GM21825 (cell line): ENCODE results near the gene GDF7.

Experiments used
- ATAC-seq: cut with Tn5 transposase; IDR thresholded peaks from one replicate; pipeline ENCODE4 v1.9.1; 2021; ENCODE audit warnings: mild to moderate bottlenecking, moderate library complexity; ENCODE audit not compliant: unreplicated experiment

Gene GDF7

DNA sequence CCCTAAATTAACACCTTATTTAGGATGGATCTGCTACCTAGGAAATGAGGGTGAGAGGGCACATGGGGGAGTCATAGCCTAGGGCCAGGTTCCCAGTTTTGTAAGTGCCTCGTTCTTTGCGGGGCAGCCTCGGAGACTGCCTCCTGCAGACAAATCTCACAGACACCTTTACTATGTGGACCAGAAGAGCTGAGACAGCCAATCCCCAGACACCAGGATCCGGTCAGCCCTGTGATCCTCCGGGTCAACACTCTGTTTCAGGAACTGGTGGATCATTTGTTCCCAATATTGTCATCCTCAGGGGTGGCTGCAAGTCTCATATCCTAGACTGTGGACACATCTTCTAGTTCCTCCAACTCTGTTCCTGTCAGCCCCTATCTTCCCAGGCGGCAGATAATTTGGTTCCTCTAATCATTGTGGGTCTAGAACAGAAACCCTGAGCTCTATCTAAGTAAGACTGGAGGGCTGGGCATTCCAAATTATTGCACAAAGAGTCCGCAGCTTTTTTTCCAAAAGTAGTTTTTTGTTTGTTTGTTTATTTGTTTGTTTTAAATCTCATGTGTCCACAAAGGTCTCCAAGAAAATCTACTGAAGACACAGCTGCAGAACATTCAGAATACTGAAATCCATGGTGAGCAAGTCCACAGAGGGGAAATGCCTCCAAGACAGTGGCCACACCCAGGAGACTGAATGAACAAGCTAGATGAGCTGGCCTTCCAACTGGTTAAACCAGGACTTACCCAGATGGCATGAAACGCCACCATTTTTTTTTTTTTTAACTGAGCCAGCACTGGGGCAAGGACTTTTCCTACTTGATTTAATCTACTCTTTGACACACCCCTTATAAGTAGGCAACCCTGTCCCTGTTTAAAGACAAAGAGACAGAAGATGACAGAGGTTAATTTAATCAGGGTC, 6.2 kb upstream of the GDF7 start:
- ATAC-seq, result no peak

DNA sequence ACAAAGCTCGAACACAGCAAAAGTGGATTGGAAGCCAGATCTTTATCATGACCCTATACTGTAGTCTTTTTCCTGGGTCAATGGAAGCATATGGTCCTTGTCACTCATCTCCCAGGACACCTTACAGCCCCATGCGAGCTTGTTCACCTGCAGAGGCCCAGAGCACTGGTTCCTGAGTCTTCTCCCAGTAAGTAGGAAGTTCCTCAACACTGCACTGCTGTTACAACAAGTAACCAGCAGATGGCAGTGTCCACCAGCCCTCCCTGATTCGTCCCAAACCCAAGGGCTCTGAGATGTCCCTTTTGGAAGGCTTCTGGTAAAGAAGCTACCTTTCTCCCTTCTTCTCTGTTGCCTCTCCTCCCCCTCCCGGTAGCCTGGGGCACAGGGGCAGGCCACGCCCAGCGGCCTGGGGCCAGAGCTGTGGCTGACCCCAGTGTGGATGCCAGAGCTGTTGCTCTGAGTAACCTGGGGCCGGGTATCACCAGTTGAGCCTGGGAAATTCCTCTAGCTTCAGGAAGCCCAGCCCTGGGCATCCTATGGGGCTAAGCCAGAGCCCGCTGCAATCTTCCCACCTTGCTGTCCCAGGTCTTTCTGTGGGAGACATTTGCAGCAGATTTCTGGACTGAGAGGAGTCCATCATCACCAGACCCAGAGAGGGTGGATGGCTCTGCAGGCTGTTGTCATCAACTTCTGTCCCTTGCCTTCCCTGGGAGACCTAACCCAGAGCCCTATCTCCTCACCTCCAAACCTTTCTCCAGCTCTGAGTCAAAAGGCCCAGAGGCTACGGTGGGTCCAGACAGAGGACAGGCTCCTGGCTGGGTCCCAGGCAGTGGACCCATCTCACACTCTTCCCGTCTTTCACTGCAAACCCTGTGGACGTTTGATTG, 5.3 kb upstream of the GDF7 start:
- ATAC-seq, result peak; percentile 52

DNA sequence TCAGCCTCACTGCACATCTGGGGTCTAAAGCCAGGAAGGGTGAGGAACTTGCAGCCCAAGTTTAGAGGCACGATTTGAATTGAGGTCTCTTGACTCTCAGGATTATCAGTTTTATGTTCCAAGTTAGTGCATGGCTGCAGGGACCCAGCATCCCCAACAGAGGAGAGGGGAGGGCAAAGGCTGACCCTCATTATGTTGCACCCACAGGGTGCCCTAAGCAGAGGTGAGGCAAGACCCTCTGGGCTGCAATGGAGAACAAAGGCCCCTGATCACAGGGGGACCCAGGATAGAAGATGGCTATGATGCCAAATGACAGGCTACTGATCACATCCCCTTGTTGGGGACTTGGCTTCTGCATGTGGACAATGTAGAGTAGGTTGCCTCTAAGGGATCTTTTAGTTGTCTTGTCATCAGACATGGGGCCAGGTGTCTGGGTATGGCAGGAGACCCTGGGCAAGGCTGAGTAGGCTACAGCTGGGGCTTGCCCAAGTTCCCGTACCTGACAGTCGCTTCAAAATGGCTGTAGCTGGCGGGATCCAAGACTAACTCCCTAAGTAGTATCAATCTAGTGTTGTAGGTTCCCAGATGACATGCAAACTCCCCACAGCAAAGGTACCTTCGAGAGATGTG, 4.5 kb upstream of the GDF7 start:
- no peak for ATAC-seq

DNA sequence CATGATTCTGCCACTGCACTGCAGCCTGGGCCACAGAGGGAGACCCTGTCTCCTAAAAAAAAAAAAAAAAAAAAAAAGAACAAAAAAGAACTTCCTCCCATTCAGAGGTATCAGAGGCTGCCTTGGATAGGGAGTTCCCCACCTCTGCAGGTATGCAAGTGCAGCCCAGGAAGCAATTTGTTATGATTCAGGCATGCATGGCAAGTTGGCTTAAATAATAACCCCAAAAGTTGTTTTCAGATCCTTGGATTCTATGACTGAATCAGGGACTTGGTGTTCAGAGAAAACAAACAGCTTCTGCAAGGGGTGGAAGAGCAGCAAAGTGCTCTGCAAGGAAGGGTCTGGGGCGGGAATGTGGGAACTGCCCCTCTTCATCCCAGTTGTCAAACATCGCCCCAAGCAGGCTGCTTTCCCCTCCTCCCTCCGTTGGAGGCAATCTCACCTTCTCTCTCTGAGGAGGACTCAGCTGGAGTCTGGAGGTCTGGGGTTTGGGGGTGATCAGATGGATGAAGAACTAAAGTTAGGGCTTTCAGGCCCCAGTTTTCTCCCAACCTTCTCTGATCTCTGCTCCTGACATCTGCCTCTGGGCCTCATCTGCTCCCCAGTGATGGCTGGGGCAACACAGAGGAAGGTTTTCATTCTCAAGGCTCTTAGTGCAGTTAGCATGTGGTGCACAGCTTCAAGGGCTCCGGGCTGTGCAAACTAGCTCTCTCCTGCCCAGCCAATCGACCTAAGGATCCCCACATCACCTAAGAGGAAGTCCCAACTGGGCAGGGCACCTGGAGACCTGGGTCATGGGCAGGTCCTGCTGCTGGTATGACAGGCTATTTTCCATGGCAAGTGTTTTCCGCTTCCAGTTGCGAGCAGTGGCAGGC, 3.5 kb upstream of the GDF7 start:
- ATAC-seq, result no peak

DNA sequence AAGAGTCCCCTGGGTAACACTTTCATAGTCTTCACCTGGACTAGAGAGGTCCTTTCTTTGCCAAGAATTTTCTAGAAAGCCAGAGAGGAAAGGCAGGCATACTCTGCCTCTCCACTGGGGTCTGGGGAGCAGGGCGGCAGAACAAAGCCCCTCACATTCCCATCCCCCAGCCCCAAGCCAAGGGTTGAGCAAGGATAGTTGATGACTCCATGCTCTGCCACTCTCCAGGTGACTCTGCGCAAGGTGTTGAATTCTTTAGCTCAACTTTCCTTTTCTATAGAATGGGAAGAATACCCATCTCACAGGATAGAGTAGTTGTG, 2.9 kb upstream of the GDF7 start:
- no peak for ATAC-seq

DNA sequence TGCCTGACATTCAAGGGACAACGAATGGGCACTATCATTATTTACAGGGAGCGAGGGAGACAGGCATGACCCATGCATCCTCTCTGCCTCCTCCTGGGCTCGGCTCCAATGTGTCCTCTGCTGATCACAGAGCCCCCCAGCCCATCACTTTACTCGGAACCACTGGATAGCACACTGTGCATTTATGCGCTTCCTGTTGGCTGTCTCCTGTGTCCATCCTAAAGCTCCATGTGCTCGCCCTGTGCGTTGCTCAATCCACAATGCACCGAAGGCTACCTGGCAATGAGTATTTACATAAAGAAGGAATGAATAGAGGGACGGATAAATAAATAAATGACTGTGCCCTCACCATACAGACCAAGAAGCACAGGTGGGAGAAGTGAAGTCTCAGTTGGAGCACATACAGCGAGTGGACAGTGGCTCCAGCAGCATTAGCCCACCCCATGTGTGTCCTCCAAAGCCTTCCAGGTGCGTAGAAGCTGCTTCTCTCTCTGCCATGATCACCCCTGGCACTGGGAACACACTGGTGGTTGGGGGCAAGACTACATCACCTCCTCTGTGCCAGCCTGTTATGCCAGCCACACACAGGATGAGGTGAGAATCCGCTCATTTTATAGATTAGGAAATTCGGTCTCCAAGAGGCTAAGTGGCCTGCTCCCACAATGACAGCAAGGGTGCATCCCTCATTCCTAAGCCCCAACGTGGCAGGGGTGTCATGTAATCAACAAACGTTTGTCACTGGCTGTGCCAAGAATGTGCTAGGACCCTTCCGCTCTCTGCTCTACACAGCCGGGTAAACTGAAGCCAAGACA, 2.3 kb upstream of the GDF7 start:
- no peak for ATAC-seq

DNA sequence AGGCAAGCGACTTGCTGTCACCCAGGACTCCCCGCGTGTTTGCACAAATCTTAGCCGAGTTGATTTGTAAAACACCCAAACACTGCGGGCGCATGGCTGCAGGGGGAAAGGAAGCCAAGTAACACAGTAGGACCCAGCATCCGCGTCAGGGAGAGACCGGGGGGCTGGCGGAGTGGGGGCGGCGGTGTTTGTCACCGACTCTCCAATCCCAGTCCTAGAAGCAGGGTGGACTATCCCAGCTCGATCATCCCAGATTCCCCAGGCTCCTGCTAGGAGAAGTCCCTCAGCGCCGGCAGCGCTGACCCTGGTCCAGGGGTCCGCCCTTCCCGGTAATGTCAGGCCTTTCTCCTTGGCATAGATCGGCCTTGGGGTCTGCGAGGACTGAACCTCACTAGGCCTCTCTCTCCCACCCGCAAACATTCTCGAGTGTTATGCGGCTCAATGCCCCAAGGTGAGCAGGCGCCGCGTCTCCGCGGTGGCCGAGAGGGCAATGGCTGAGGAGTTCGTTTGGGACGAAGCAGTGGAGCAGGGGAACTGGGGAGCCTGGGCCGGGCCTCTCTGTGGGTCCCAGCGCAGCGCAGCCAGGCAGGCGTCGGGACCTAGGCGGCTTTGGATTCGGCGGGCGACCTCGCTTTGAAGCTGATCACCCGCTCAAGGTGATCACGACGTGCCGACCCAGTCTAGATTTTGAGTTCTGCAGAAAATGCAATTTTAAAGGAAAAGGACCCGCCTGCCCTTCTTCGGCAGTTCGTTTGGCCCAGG, 1.5 kb upstream of the GDF7 start:
- no peak for ATAC-seq

DNA sequence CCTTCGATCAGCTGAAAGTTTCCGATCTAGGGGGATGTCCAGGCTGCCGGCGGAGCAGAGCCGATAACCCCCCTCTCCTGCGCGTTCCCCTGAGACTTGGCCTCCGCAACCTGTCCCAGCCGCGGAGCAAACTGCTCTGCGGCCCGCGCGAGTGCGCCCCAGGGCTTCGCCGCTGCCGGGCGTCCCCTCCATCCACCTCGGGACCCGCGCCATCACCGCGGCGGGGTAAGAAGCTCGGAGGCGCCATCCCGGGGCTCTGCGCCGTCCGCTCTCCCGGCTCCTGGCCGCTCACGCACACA, 990 bp upstream of the GDF7 start:
- ATAC-seq, result peak; percentile 13

DNA sequence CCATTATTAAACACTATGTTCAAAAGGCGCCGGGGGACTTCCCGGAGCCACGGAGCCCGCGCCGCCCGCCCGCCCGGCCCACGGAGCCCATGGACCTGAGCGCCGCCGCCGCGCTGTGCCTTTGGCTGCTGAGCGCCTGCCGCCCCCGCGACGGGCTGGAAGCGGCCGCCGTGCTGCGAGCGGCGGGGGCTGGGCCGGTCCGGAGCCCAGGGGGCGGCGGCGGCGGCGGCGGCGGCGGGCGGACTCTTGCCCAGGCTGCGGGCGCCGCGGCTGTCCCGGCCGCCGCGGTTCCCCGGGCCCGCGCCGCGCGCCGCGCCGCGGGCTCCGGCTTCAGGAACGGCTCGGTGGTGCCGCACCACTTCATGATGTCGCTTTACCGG, 197 bp downstream of the GDF7 start:
- peak; percentile 29 for ATAC-seq

DNA sequence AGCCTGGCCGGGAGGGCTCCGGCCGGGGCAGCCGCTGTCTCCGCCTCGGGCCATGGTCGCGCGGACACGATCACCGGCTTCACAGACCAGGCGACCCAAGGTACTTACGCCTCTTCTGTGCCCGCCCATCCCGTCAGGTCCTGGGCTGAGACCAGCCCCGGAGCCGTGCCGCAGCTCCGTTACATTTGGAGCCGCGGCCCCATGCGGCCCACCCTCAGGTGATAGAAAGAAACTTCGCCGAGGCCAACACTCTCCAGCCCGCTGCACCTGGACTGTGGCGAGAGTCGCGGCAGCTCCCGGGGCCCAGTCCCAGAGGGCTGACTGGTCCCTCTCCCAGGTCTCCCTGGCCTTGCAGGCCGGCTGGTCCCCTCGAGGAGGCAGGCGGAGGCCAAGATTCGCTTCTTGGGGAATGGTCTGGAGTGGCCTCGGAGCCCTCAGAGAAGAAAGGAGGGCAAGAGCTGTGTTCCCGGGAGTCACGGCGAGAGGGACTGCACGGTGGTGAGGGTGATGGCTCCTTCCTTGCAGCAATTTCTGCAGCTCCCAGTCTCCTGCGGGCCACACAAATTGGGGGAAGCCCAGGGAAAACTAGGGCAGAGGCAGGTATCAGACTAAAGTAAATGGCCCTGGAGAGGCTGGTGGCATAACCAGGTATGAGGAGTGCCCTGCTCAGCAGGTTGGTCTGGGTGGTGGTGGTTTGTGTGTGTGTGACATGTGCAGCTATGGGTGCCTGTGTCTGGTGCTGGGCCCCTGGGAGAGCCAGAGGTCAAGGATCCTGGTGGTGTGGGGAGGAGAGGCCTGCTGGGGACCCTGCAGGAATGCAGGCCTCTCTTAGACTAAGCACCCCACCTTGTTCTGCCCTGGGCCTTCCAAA, 822 bp downstream of the GDF7 start:
- no peak for ATAC-seq

DNA sequence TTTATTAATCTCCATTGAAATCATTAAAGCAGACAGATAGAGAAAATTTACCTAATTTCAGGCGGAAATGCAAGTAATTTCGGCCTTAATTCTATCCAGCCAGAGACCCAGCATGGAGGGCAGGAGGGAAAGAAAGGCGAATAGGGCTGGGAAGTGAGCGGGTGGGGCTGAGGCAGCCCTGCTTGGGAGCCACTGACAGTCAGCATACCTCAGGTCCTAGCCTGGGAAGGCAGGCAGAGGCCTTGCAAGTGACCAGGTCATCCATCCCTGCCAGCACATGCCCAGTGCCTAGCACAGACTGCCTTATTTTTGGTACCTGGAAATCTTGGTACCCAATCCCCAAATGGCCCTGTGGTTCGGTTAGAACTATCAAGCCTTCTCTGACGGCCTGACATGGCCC, 1.5 kb downstream of the GDF7 start:
- ATAC-seq, result no peak

DNA sequence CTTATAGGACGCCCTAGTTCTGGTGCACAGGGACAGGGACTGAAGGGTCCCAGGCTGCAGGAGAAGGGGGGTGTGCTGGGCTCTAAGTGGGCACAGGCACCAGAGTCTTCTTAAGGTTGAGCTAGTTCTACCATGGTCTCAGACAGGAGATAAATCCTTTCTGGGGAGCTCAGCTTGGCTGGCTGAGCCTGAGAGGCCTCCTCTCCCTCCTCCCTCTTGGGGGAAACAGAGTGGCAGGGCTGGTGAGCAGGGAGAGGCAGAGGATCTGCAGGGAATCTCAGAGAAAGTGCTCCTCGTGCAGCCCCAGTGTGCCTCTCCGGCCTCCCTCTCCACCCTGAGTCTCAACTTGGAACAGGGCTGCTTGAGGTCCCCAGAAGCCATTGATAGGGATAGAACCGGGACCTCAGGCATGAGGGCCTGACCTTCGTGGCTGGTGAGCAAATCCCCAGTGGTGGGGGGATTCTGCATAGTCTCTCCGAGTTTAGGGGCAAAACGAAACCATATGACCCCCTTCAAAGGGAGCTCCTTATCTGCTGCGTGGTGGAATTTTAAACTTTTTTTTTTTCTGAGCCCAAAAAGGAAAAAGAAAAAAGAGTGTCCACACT, 2.0 kb downstream of the GDF7 start:
- no peak for ATAC-seq

DNA sequence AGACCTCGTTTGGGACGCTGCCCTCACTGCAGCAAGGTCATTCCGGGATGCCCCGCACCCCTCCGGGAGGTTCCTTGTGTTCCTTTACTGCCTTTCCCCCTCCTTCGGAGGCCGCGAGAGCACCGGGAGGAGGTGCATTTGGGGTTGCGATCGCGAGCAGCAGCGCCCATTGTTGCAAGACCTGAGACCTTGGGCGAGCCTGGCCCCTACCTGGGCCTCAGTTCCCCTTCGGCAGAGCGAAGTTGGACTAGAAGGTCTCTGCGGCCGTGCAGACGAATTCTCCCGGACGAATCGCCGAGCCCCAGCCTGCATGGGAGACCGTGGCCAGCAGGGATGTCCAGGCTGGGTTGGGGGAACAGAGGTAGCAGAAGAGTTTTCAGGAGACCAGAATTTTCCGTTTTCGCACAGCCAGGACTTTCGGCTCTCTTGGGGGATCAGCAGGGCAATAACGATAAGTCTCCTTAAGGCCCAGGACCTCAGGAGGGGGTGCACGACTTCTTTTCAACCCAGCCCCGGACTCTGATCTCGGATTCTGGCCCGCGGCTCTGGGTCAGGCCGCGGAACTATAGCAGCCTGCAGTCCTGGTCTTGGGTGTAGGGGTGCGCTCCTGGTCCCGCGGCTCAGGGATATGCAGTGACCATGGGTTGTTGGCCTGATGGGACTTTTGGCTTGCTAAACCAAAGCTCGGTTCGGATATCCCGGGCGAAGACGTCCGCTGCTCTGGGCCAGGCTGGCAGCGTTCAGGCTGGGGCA, 2.8 kb downstream of the GDF7 start:
- ATAC-seq, result no peak

DNA sequence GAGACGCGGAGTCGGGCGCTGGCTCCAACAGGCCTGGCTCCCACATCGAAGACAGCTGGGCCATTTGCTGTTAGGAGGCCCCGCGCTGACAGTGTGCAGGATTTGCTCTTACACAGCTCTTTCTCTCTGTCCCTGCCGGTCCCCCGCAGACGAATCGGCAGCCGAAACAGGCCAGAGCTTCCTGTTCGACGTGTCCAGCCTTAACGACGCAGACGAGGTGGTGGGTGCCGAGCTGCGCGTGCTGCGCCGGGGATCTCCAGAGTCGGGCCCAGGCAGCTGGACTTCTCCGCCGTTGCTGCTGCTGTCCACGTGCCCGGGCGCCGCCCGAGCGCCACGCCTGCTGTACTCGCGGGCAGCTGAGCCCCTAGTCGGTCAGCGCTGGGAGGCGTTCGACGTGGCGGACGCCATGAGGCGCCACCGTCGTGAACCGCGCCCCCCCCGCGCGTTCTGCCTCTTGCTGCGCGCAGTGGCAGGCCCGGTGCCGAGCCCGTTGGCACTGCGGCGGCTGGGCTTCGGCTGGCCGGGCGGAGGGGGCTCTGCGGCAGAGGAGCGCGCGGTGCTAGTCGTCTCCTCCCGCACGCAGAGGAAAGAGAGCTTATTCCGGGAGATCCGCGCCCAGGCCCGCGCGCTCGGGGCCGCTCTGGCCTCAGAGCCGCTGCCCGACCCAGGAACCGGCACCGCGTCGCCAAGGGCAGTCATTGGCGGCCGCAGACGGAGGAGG, 3.5 kb downstream of the GDF7 start:
- ATAC-seq, result no peak

DNA sequence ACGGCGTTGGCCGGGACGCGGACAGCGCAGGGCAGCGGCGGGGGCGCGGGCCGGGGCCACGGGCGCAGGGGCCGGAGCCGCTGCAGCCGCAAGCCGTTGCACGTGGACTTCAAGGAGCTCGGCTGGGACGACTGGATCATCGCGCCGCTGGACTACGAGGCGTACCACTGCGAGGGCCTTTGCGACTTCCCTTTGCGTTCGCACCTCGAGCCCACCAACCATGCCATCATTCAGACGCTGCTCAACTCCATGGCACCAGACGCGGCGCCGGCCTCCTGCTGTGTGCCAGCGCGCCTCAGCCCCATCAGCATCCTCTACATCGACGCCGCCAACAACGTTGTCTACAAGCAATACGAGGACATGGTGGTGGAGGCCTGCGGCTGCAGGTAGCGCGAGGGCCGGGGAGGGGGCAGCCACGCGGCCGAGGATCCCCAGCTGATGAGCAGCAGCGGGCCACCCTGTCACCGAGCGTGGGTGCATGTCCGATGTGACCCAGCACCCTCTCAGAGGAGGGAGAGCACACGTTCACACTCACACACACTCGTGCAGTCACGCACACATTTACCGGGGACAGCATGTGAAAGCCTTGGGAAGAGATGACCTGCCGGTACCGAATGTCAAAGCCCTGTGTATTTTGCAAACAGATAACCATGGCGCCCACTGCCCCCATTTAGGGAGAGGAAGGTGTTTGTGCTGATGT, 4.2 kb downstream of the GDF7 start:
- ATAC-seq, result no peak

DNA sequence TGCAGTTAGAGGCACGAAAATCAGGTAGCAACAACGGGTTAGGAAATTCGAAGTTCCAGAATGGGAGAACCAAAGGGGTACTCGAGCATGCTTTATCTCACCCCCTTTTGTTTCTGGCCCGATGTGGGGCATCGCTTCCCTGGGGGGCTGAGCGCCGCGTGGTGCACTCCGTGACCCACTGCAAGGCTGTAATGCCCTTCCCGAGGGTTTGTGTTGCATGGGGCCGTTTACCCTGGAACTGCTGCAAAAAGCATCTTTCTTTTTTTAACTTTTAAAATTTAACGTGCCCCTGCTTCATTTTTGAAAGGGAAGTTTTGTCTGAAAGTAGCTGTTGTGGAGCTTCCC, 4.8 kb downstream of the GDF7 start:
- no peak for ATAC-seq
